ENCODE results near the gene ANKRD6.
"Not testable (repeated sequence)": the region's sequence is repeated elsewhere in the genome, so short reads cannot be mapped to it uniquely, and the experiment has no call there.

The ANKRD6 gene

DNA sequence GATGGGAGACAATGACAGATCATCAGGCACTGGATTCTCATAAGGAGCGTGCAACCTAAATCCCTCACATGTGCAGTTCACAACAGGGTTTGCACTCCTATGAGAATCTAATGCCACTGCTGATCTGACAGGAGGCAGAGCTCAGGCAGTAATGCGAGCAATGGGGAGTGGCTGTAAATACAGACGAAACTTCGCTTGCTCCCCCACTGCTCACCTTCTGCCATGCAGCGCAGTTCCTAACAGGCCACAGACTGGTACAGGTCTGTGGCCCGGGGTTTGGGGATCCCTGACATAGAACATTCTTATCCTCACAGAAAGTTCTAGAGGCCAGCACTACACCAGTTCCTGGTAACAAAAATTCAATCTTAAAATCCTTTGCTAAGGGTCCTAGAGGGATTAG, 44.1 kb upstream of the ANKRD6 start:
- Histone ChIP-seq H3K36me3 (replicated peaks) (no peaks in the 10 kb centered on the region), H3K27me3 (replicated peaks) (no peaks in the 10 kb centered on the region), H3K4me3 (ENCODE audit: low read depth, low read length) (no peak overlapping the region), H3K27ac (no peak overlapping the region)
- DNase-seq = no peak
- TF ChIP-seq, protein P1, sequence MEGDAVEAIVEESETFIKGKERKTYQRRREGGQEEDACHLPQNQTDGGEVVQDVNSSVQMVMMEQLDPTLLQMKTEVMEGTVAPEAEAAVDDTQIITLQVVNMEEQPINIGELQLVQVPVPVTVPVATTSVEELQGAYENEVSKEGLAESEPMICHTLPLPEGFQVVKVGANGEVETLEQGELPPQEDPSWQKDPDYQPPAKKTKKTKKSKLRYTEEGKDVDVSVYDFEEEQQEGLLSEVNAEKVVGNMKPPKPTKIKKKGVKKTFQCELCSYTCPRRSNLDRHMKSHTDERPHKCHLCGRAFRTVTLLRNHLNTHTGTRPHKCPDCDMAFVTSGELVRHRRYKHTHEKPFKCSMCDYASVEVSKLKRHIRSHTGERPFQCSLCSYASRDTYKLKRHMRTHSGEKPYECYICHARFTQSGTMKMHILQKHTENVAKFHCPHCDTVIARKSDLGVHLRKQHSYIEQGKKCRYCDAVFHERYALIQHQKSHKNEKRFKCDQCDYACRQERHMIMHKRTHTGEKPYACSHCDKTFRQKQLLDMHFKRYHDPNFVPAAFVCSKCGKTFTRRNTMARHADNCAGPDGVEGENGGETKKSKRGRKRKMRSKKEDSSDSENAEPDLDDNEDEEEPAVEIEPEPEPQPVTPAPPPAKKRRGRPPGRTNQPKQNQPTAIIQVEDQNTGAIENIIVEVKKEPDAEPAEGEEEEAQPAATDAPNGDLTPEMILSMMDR (IDR thresholded peaks at IDR 0.05; ENCODE audit: low read depth, low read length, missing control alignments) = no peak
- in situ Hi-C loops (cut with HindIII; ENCODE audit: low pct_ligation_motif_present, low sequenced_read_pairs) = no loop called here

DNA sequence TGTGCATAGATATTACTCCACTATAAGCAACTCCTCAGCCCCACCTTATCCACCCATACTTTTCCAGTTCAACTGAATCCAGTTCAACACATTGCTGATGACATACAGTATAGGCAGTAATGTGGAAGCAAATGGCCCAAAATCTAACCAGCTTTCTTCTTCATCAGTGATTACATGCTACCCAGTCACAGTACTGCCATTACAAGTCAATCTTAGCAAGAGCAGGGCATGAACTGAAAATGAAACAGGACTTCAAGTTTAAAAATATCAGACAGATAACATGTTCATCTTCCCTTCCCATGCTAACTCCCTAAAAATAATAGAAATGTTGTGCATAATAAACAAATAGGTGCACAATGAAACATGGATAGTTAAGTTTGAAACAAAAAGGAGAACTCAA, 40.1 kb upstream of the ANKRD6 start:
- TF ChIP-seq, protein P1 (IDR thresholded peaks at IDR 0.05; ENCODE audit: low read depth, low read length, missing control alignments) = no peak
- H3K27ac ChIP-seq = no peak overlapping the region
- H3K27me3 ChIP-seq (replicated peaks) = no peaks in the 10 kb centered on the region
- no peaks in the 10 kb centered on the region for H3K36me3 ChIP-seq (replicated peaks)
- no peak overlapping the region for H3K4me3 ChIP-seq (ENCODE audit: low read depth, low read length)
- in situ Hi-C loops (cut with HindIII; ENCODE audit: low pct_ligation_motif_present, low sequenced_read_pairs) = no loop called here
- DNase-seq = no peak

DNA sequence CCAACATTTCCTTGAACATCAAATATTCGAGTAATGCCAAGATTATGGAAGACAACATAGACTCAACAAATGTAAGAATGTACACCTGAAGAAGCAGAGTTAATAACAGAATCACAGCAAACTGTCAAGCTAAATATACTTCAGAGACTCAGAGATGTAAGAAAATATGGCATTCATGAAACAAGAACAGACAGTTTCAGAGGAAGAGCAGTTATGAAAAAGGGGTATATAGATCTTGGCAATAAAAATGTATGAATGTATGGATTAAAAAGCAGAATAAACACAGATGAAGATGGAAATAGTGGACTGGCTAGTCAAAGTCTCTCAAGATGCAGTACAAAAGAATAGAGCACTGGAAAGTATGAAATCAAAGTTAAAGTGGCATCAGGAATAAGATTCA, 39.3 kb upstream of the ANKRD6 start:
- H3K27ac ChIP-seq = no peak overlapping the region
- no peaks in the 10 kb centered on the region for H3K36me3 ChIP-seq (replicated peaks)
- no peak for DNase-seq
- no peak overlapping the region for H3K4me3 ChIP-seq (ENCODE audit: low read depth, low read length)
- TF ChIP-seq, protein P1 (IDR thresholded peaks at IDR 0.05; ENCODE audit: low read depth, low read length, missing control alignments) = no peak
- in situ Hi-C loops (cut with HindIII; ENCODE audit: low pct_ligation_motif_present, low sequenced_read_pairs) = no loop called here
- H3K27me3 ChIP-seq (replicated peaks) = no peaks in the 10 kb centered on the region

DNA sequence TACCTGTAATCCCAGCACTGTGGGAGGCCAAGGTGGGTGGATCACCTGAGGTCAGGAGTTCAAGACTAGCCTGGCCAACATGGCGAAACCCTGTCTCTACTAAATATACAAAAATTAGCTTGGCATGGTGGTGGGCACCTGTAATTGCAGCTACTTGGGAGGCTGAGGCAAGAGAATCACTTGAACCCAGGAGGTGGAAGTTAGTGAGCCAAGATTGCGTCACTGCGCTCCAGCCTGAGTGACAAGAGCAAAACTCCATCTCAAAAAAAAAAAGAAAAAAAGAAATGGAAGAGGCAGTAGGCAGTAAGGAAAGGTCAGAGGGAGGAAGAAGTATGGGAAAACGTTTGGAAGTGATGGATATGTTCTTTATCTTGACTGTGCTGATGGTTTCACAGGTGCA, 35.1 kb upstream of the ANKRD6 start:
- in situ Hi-C loops (cut with HindIII; ENCODE audit: low pct_ligation_motif_present, low sequenced_read_pairs); H3K27ac ChIP-seq; H3K4me3 ChIP-seq (ENCODE audit: low read depth, low read length): not testable (repeated sequence)

DNA sequence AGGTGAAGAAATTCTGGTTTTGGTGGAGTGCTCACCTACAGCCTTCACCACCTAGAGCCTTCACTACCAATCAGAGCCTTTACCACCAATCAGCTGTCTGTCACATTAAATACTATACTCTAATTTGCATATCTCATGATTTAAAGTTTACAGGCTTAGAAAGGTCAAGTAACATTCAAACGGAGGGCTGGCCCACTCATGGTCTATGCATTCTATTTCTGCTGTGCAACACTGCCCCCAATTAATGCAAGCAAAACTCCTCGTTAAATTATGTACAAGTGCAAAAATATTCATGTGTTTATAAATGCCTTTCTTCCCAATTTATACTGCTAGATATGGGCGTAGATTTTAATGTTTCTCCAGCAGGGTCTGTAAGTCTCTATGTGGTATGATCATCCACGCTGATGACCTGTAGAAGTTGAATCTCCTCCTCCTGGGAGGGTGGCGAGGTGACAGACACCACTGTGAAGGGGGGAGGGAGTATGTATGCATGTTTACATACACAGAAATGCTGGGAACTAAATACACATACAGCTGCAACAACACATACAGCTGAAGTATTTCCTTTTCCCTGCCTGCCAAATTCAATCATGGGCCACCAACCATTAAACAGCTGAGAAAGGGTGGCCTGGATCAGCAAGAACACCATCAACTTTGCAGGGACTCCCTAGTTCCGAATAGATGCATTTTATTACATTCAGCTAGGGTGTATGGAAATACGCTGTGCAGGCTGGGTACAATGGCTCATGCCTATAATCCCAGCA, 34.0 kb upstream of the ANKRD6 start:
- Histone ChIP-seq H3K27ac (no peak overlapping the region), H3K36me3 (replicated peaks) (no peaks in the 10 kb centered on the region), H3K4me3 (ENCODE audit: low read depth, low read length) (no peak overlapping the region), H3K27me3 (replicated peaks) (no peaks in the 10 kb centered on the region)
- in situ Hi-C loops (cut with HindIII; ENCODE audit: low pct_ligation_motif_present, low sequenced_read_pairs) = no loop called here
- TF ChIP-seq, protein P1 (IDR thresholded peaks at IDR 0.05; ENCODE audit: low read depth, low read length, missing control alignments) = no peak
- no peak for DNase-seq

More for the DNA sequence above, 35.1 kb upstream of the ANKRD6 start:
- H3K27me3 ChIP-seq (replicated peaks); DNase-seq; H3K36me3 ChIP-seq (replicated peaks): not testable (repeated sequence)

DNA sequence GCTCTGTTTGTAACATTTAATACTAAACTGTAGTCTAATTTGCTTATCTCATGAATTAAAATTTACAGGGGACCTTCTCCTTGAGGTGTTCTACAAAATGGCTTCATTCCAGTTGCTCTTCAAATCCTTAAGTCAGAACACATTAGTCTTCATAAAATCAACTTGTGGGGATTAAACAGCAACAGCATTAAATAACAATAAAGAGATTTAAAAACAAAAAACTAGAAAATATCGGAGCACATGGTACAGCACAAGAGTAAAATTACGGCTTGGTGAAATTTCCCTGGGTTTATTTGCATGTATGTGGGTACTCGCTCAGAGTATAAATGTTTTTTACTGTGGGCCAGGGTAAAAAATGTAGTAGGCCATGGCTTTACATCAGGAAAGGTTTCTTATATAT, 32.9 kb upstream of the ANKRD6 start:
- Histone ChIP-seq H3K36me3 (replicated peaks) (no peaks in the 10 kb centered on the region), H3K27me3 (replicated peaks) (no peaks in the 10 kb centered on the region), H3K27ac (no peak overlapping the region), H3K4me3 (ENCODE audit: low read depth, low read length) (no peak overlapping the region)
- in situ Hi-C loops (cut with HindIII; ENCODE audit: low pct_ligation_motif_present, low sequenced_read_pairs) = no loop called here
- DNase-seq = no peak
- TF ChIP-seq, protein P1 (IDR thresholded peaks at IDR 0.05; ENCODE audit: low read depth, low read length, missing control alignments) = no peak

Data from brain microvascular endothelial cell (primary cell).